Astrocyte of the spinal cord (primary cell): ENCODE measurements around the gene LMBR1.
"Not testable (repeated sequence)": the region's sequence is repeated elsewhere in the genome, so short reads cannot be mapped to it uniquely, and the experiment has no call there.

ENCODE experiments used
- DNase-seq: peaks from one replicate; pipeline ENCODE4 v3.0.0; 2011; ENCODE audit warnings: low read depth, low spot score
- H3K4me3 ChIP-seq: 2 replicates; pipeline ENCODE4 v1.5.1; 2011; ENCODE audit warnings: low read depth, mild to moderate bottlenecking, low read length, moderate library complexity
- CTCF ChIP-seq: IDR thresholded peaks from 2 replicates; pipeline ENCODE4 v1.5.1; 2012; ENCODE audit warnings: low read depth, mild to moderate bottlenecking, low read length, inconsistent platforms
- in situ Hi-C: cut with HindIII; loops from 2 replicates; pipeline ENCODE4 v1.10.0; 2017; ENCODE audit warnings: low sequenced_read_pairs

The LMBR1 gene

GRCh38 chr7:156892821-156893706 lies at the start of gene LMBR1:
LMBR1 (minus strand) TSS chr7:156893183; CDS start chr7:156892993, 190 bp downstream.
- peak; percentile 96 for DNase-seq
- peak within 1 kb of the TSS; percentile 86 for H3K4me3 ChIP-seq
- in situ Hi-C loops, result no loop called here
- TF ChIP-seq CTCF, result peak; percentile 53

GRCh38 chr7:156942708-156943090 lies 49.7 kb upstream of the LMBR1 start:
- no peak for TF ChIP-seq CTCF
- DNase-seq, result no peak

GRCh38 chr7:156941393-156942182 lies 48.6 kb upstream of the LMBR1 start:
- in situ Hi-C loops, result no loop called here
- TF ChIP-seq CTCF, result no peak
- H3K4me3 ChIP-seq, result no peak overlapping the region
- no peak for DNase-seq

More at GRCh38 chr7:156942708-156943090, 49.7 kb upstream of the LMBR1 start:
- H3K4me3 ChIP-seq, result no peak overlapping the region
- in situ Hi-C loops, result no loop called here

- in situ Hi-C loops, result no loop called here
- no peak for TF ChIP-seq CTCF
- no peak for DNase-seq
- H3K4me3 ChIP-seq, result no peak overlapping the region
Observed at GRCh38 chr7:156940421-156941122, 47.6 kb upstream of the LMBR1 start.

GRCh38 chr7:156936766-156937165 lies 43.8 kb upstream of the LMBR1 start:
- DNase-seq, H3K4me3 ChIP-seq, in situ Hi-C loops: not testable (repeated sequence)

- DNase-seq, result no peak
- no peak for TF ChIP-seq CTCF
- H3K4me3 ChIP-seq, result no peak overlapping the region
- in situ Hi-C loops, result no loop called here
Observed at GRCh38 chr7:156935250-156935649, 42.3 kb upstream of the LMBR1 start.
